GM12878 (cell line): ENCODE results near the gene ARHGAP21. TPM values are rescaled to one million over a fixed set of nuclear protein-coding genes. Genes with fewer than 3 reads are reported as not detected.

Experiments used
- ATAC-seq: fragments of 200-7000 bp; cut with Tn5 transposase; 3 replicates; pipeline ENCODE4 v1.9.1; 2020; ENCODE audit warnings: mild to moderate bottlenecking, moderate library complexity
- BruUV-seq: library from RNA; stranded (reverse); fragments of 400-500 nt; replicated peaks from 2 replicates; lab custom pipeline; 2021; lab: Mats Ljungman, UMichigan
- CTCF ChIA-PET: fragments of 300-600 bp; sonication (Branson Sonifier 250); formaldehyde crosslinking; extraction: SDS; loops from one replicate; lab custom pipeline; 2021; ENCODE audit warnings: inconsistent platforms; lab: Yijun Ruan, JAX
- POLR2A ChIA-PET: fragments of 350-600 bp; formaldehyde crosslinking; extraction: SDS; loops from one replicate; lab custom pipeline; 2021; ENCODE audit warnings: inconsistent platforms; lab: Charles Lee
- RAD21 ChIA-PET: fragments of 300-600 bp; sonication (Branson Sonifier 250); formaldehyde crosslinking; loops from one replicate; lab custom pipeline; 2023; ENCODE audit warnings: antibody characterized with exemption; ENCODE audit not compliant: unreplicated experiment; lab: Charles Lee
- SMC1A ChIA-PET: fragments of 300-600 bp; sonication (Branson Sonifier 250); formaldehyde crosslinking; loops from one replicate; lab custom pipeline; 2023; ENCODE audit not compliant: unreplicated experiment, uncharacterized antibody; lab: Charles Lee
- DNase-seq: peaks from one replicate; pipeline ENCODE4 v3.0.0-alpha.2; 2011; ENCODE audit warnings: low read depth, low spot score
- FAIRE-seq: peaks from 3 replicates; lab custom pipeline; 2011; peaks lifted over from hg19 to GRCh38; lab: Jason Lieb, UNC
- H2AFZ ChIP-seq: 2 replicates; pipeline ENCODE4 v1.6.0; 2011; ENCODE audit warnings: low read depth, low read length, control low read depth; ENCODE audit not compliant: control insufficient read depth
- H3K27ac ChIP-seq: 2 replicates; pipeline ENCODE4 v1.5.1; 2011; ENCODE audit warnings: control low read depth; ENCODE audit not compliant: control insufficient read depth, insufficient read depth
- H3K27me3 ChIP-seq, 2 experiments: replicated peaks in 1 of 2; 2 replicates each; pipeline versions ENCODE4 v1.6.0 to v1.6.1; 2011; ENCODE audit warnings: low read length in 1 of 2; ENCODE audit not compliant: control insufficient read depth in 2 of 2, insufficient read depth in 2 of 2
- H3K36me3 ChIP-seq, 2 experiments: 2 replicates each; pipeline ENCODE4 v1.5.1; 2011; ENCODE audit warnings: low read length in 1 of 2; ENCODE audit not compliant: control insufficient read depth in 2 of 2, insufficient read depth in 2 of 2
- H3K4me1 ChIP-seq: 2 replicates; pipeline ENCODE4 v1.6.1; 2011; ENCODE audit warnings: mild to moderate bottlenecking, low read length, moderate library complexity, mixed read lengths; ENCODE audit not compliant: control insufficient read depth, insufficient read depth
- H3K4me2 ChIP-seq: 2 replicates; pipeline ENCODE4 v1.6.0; 2011; ENCODE audit warnings: control low read depth; ENCODE audit not compliant: control insufficient read depth, insufficient read depth
- H3K4me3 ChIP-seq: fragments of 200-600 bp; sonication (generic); 2 replicates; pipeline ENCODE4 v1.5.1; 2016
- H3K79me2 ChIP-seq: 2 replicates; pipeline ENCODE4 v1.6.0; 2011; ENCODE audit warnings: low read length; ENCODE audit not compliant: control insufficient read depth, insufficient read depth
- H3K9ac ChIP-seq: 2 replicates; pipeline ENCODE4 v1.8.0; 2011; ENCODE audit warnings: low read length, control low read depth, mixed read lengths; ENCODE audit not compliant: control insufficient read depth, insufficient read depth
- H3K9me3 ChIP-seq: replicated peaks from 3 replicates; pipeline ENCODE4 v1.5.1; 2011; ENCODE audit warnings: mild to moderate bottlenecking, low read length; ENCODE audit not compliant: control insufficient read depth, insufficient read depth
- H4K20me1 ChIP-seq: 2 replicates; pipeline ENCODE4 v1.6.0; 2011; ENCODE audit not compliant: control insufficient read depth, insufficient read depth
- BACH1 ChIP-seq: fragments of 450-650 bp; IDR thresholded peaks from 2 replicates; pipeline ENCODE4 v1.6.1; 2017; ENCODE audit warnings: mild to moderate bottlenecking, borderline replicate concordance
- BMI1 ChIP-seq: fragments of 450-650 bp; IDR thresholded peaks from 2 replicates; pipeline ENCODE4 v1.6.1; 2016; ENCODE audit warnings: mild to moderate bottlenecking, moderate library complexity, borderline replicate concordance
- CBFB ChIP-seq: IDR thresholded peaks from 2 replicates; pipeline ENCODE4 v1.6.1; 2016; ENCODE audit warnings: antibody characterized with exemption, low read depth
- CREB1 ChIP-seq: IDR thresholded peaks from 2 replicates; pipeline ENCODE4 v1.6.1; 2012; ENCODE audit warnings: low read depth, mild to moderate bottlenecking, inconsistent platforms
- DPF2 ChIP-seq: fragments of 450-650 bp; IDR thresholded peaks from 2 replicates; pipeline ENCODE4 v1.6.1; 2017; ENCODE audit warnings: mild to moderate bottlenecking
- FOS ChIP-seq: IDR thresholded peaks from 3 replicates; pipeline ENCODE4 v1.6.1; 2011; ENCODE audit warnings: borderline replicate concordance; ENCODE audit not compliant: insufficient read length; ENCODE audit errors: extremely low read depth
- FOXK2 ChIP-seq: fragments of 450-650 bp; IDR thresholded peaks from 2 replicates; pipeline ENCODE4 v1.6.1; 2017; ENCODE audit warnings: mild to moderate bottlenecking, moderate library complexity
- HDAC2 ChIP-seq: fragments of 200-600 bp; sonication (generic); IDR thresholded peaks from 2 replicates; pipeline ENCODE4 v1.6.1; 2017
- MXI1 ChIP-seq: fragments of 150-350 bp; IDR thresholded peaks from 2 replicates; pipeline ENCODE4 v1.6.1; 2011; ENCODE audit warnings: low read depth, mild to moderate bottlenecking, inconsistent platforms, low read length, improper control_type of control experiment
- NFXL1 ChIP-seq: fragments of 450-650 bp; IDR thresholded peaks from 2 replicates; pipeline ENCODE4 v1.6.1; 2017; ENCODE audit warnings: antibody characterized with exemption, mild to moderate bottlenecking, borderline replicate concordance
- POLR2A ChIP-seq: IDR thresholded peaks from 2 replicates; pipeline ENCODE4 v1.6.1; 2011; ENCODE audit warnings: low read depth, mild to moderate bottlenecking, low read length
- POLR2AphosphoS5 ChIP-seq: IDR thresholded peaks from 2 replicates; pipeline ENCODE4 v1.6.1; 2011; ENCODE audit warnings: mild to moderate bottlenecking, low read length, inconsistent platforms
- RCOR1 ChIP-seq: conservative IDR thresholded peaks from 2 replicates; pipeline ENCODE4 v1.6.1; 2012; ENCODE audit warnings: low read depth, low read length, improper control_type of control experiment
- RUNX3 ChIP-seq: IDR thresholded peaks from 2 replicates; pipeline ENCODE4 v1.6.1; 2012; ENCODE audit warnings: low read length, inconsistent platforms
- SMAD5 ChIP-seq: IDR thresholded peaks from 2 replicates; pipeline ENCODE4 v1.6.1; 2016; ENCODE audit warnings: antibody characterized with exemption, low read depth
- SMARCA5 ChIP-seq: fragments of 450-650 bp; IDR thresholded peaks from 2 replicates; pipeline ENCODE4 v1.6.1; 2017; ENCODE audit warnings: mild to moderate bottlenecking
- SREBF2 ChIP-seq: IDR thresholded peaks from 2 replicates; pipeline ENCODE4 v1.6.1; 2012; ENCODE audit warnings: mild to moderate bottlenecking, low read length
- TAF1 ChIP-seq: IDR thresholded peaks from 2 replicates; pipeline ENCODE4 v1.6.1; 2011; ENCODE audit warnings: mild to moderate bottlenecking, low read depth, low read length, borderline replicate concordance
- WGBS: methylation state at CpG from one replicate; pipeline ENCODE4 v1.1.6; 2016; ENCODE audit warnings: low lambda C conversion rate; ENCODE audit not compliant: insufficient replicate concordance, insufficient coverage; ENCODE audit errors: missing lambda C conversion rate; 5-methylcytosine and 5-hydroxymethylcytosine counted together
- in situ Hi-C: fragments of 300-500 bp; cut with MboI; formaldehyde crosslinking; loops from 9 replicates; pipeline ENCODE4 v1.14.3; 2018; ENCODE audit warnings: mixed read lengths
- intact Hi-C: fragments of 100-400 bp; cut with micrococcal nuclease; formaldehyde crosslinking; loops from one replicate; pipeline ENCODE4 v1.14.2; 2022; ENCODE audit not compliant: unreplicated experiment
- polyA plus RNA-seq, 11 experiments: library from polyadenylated mRNA; depleted of rRNA in 4 of 11; unstranded in 6 of 11; stranded (reverse) in 5 of 11; fragments of >200 nt; fragmentation: Nextera tagmentation in 4 of 11; fragmentation: Illumina TruSeq in 1 of 11; extraction: Ambion mirVana in 4 of 11; extraction: Trizol in 1 of 11; gene quantifications; 1 replicate in 1 of 11; 2 replicates in 10 of 11; pipeline versions ENCODE4 v1.2.1 to v1.2.3, GENCODE V29; 2011 to 2016; ENCODE audit warnings: inconsistent platforms in 2 of 11, missing spikeins in 2 of 11, low read depth in 1 of 11
- total RNA-seq, 4 experiments: library from RNA; depleted of rRNA in 3 of 4; stranded (reverse); fragments of >200 nt in 3 of 4; fragmentation: Illumina TruSeq in 1 of 4; extraction: Trizol in 1 of 4; gene quantifications; 2 replicates each; pipeline versions ENCODE4 v1.2.1 to v1.2.3, GENCODE V29; 2013 to 2021
- TF ChIP-seq, protein P1 (sequence below): IDR thresholded peaks from 2 replicates; pipeline ENCODE4 v1.6.1; 2012; ENCODE audit warnings: low read depth, low read length, improper control_type of control experiment
- TF ChIP-seq, protein P2 (sequence below): IDR thresholded peaks from 2 replicates; pipeline ENCODE4 v1.6.1; 2012; ENCODE audit warnings: improper control_type of control experiment, low read depth, low read length; ENCODE audit not compliant: insufficient replicate concordance

The ARHGAP21 gene
- total and polyA plus RNA-seq, 10 of the 15 experiments (the other 5 are each of a cell fraction or from before 2014, with no cell fraction given): 11.7 to 103 (median 37.6) TPM

DNA sequence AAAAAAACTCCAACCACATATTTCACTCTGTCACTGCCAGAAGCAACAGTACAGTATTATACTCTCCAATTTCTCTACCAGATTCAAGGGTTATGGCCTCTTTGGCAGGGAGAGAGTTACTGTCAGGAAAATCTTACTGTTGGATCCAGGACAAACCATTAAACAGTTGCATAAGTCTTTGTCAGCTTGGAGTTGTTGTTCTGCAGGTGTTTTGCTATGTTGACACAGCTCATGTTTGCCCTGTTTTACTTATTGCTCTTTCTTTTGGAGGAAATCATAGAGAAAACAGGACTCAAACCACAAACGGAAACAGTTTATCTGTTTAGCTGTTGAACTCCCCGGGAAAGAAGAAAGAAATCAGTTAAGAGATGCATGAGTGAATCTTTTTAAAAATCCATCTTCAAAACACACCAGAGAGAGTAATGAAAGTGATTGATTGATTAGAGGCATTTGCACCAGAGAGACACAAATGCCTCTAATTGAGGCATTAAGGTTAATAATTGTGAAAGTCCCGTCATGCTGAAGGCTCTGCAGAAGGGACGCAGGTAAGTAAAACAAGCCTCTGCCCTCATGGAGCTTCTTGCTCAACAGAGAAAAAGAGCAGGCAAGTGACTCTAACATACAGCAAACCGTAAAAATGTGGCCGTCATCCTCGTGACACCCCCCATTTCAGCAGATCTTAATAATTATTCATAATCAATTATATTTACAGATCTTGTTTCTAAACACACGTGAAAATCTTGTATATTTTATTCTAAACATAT is 38.7 kb upstream of the ARHGAP21 start:
- H3K36me3 ChIP-seq: no peaks in the 10 kb centered on the region
- no peak overlapping the region for H3K9ac ChIP-seq
- no peaks in the 10 kb centered on the region for H3K27me3 ChIP-seq
- H2AFZ ChIP-seq: no peak overlapping the region
- 69% methylated on average over 8 of the region's 8 CpGs for WGBS
- TF ChIP-seq SMAD5: no peak
- TF ChIP-seq DPF2: no peak
- TF ChIP-seq TAF1: no peak
- TF ChIP-seq, protein P1, sequence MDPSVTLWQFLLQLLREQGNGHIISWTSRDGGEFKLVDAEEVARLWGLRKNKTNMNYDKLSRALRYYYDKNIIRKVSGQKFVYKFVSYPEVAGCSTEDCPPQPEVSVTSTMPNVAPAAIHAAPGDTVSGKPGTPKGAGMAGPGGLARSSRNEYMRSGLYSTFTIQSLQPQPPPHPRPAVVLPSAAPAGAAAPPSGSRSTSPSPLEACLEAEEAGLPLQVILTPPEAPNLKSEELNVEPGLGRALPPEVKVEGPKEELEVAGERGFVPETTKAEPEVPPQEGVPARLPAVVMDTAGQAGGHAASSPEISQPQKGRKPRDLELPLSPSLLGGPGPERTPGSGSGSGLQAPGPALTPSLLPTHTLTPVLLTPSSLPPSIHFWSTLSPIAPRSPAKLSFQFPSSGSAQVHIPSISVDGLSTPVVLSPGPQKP: no peak
- TF ChIP-seq POLR2A: no peak
- TF ChIP-seq HDAC2: no peak
- no peak for TF ChIP-seq POLR2AphosphoS5
- no peak for TF ChIP-seq CREB1
- no peak for TF ChIP-seq BACH1
- no peak for TF ChIP-seq BMI1
- no peak for TF ChIP-seq SREBF2
- TF ChIP-seq FOS: no peak
- TF ChIP-seq RUNX3: no peak
- no peak for TF ChIP-seq NFXL1
- TF ChIP-seq CBFB: no peak
- TF ChIP-seq, protein P2, sequence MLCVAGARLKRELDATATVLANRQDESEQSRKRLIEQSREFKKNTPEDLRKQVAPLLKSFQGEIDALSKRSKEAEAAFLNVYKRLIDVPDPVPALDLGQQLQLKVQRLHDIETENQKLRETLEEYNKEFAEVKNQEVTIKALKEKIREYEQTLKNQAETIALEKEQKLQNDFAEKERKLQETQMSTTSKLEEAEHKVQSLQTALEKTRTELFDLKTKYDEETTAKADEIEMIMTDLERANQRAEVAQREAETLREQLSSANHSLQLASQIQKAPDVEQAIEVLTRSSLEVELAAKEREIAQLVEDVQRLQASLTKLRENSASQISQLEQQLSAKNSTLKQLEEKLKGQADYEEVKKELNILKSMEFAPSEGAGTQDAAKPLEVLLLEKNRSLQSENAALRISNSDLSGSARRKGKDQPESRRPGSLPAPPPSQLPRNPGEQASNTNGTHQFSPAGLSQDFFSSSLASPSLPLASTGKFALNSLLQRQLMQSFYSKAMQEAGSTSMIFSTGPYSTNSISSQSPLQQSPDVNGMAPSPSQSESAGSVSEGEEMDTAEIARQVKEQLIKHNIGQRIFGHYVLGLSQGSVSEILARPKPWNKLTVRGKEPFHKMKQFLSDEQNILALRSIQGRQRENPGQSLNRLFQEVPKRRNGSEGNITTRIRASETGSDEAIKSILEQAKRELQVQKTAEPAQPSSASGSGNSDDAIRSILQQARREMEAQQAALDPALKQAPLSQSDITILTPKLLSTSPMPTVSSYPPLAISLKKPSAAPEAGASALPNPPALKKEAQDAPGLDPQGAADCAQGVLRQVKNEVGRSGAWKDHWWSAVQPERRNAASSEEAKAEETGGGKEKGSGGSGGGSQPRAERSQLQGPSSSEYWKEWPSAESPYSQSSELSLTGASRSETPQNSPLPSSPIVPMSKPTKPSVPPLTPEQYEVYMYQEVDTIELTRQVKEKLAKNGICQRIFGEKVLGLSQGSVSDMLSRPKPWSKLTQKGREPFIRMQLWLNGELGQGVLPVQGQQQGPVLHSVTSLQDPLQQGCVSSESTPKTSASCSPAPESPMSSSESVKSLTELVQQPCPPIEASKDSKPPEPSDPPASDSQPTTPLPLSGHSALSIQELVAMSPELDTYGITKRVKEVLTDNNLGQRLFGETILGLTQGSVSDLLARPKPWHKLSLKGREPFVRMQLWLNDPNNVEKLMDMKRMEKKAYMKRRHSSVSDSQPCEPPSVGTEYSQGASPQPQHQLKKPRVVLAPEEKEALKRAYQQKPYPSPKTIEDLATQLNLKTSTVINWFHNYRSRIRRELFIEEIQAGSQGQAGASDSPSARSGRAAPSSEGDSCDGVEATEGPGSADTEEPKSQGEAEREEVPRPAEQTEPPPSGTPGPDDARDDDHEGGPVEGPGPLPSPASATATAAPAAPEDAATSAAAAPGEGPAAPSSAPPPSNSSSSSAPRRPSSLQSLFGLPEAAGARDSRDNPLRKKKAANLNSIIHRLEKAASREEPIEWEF: no peak
- no peak for TF ChIP-seq FOXK2
- TF ChIP-seq RCOR1: no peak
- no peak for TF ChIP-seq SMARCA5
- TF ChIP-seq MXI1: no peak
- FAIRE-seq: no peak
- H3K79me2 ChIP-seq: no peaks in the 10 kb centered on the region
- no peak overlapping the region for H3K4me3 ChIP-seq
- H4K20me1 ChIP-seq: no peaks in the 10 kb centered on the region
- no TSS peak for BruUV-seq
- no peak for ATAC-seq
- no peak for DNase-seq
- ChIA-PET RAD21 (no interaction called here), SMC1A (interaction anchor here (1.1 to 1.6 kb wide), 2 partner anchors 14 to 119 kb away, joined by 3 read pairs; no protein-coding TSS in a partner anchor), CTCF (no interaction called here), POLR2A (no interaction called here)
- no peaks in the 10 kb centered on the region for H3K4me1 ChIP-seq
- no peak overlapping the region for H3K27ac ChIP-seq
- intact Hi-C loops: no loop called here
- no peak overlapping the region for H3K4me2 ChIP-seq
- in situ Hi-C loops: no loop called here
- no peaks in the 10 kb centered on the region; the same call in 2 of the 3 replicates for H3K9me3 ChIP-seq
